Astrocyte (in vitro differentiated cells and primary cell): ENCODE measurements around the gene SIRPB1. TPM values are rescaled to one million over a fixed set of nuclear protein-coding genes. Genes with fewer than 3 reads are reported as not detected.
"Not testable (repeated sequence)": the region's sequence is repeated elsewhere in the genome, so short reads cannot be mapped to it uniquely, and the experiment has no call there.

Experiments used
- DNase-seq: peaks from one replicate; pipeline ENCODE4 v3.0.0-alpha.2; 2010; ENCODE audit warnings: low read depth
- FAIRE-seq: peaks from 2 replicates; lab custom pipeline; 2011; peaks lifted over from hg19 to GRCh38; lab: Jason Lieb, UNC
- H2AFZ ChIP-seq: 2 replicates; pipeline ENCODE4 v1.6.0; 2012; ENCODE audit warnings: low read depth, low read length, inconsistent platforms
- H3K27ac ChIP-seq: 2 replicates; pipeline ENCODE4 v1.5.1; 2011; ENCODE audit warnings: low read depth, low read length, inconsistent platforms
- H3K27me3 ChIP-seq: 2 replicates; pipeline ENCODE4 v1.6.0; 2011; ENCODE audit warnings: low read length, inconsistent platforms; ENCODE audit not compliant: insufficient read depth
- H3K36me3 ChIP-seq: 2 replicates; pipeline ENCODE4 v1.5.1; 2011; ENCODE audit warnings: low read length, inconsistent platforms; ENCODE audit not compliant: insufficient read depth
- H3K4me1 ChIP-seq: 2 replicates; pipeline ENCODE4 v1.5.1; 2011; ENCODE audit warnings: low read length, inconsistent platforms; ENCODE audit not compliant: insufficient read depth
- H3K4me2 ChIP-seq: 2 replicates; pipeline ENCODE4 v1.6.0; 2012; ENCODE audit warnings: low read length, inconsistent platforms
- H3K4me3 ChIP-seq: 2 replicates; pipeline ENCODE4 v1.5.1; 2011; ENCODE audit warnings: low read depth, mild to moderate bottlenecking, low read length, inconsistent platforms; ENCODE audit not compliant: insufficient read depth
- H3K79me2 ChIP-seq: 2 replicates; pipeline ENCODE4 v1.6.0; 2012; ENCODE audit warnings: mild to moderate bottlenecking, low read length, inconsistent platforms; ENCODE audit not compliant: insufficient read depth
- H3K9ac ChIP-seq: 2 replicates; pipeline ENCODE4 v1.6.0; 2012; ENCODE audit warnings: mild to moderate bottlenecking, low read length, inconsistent platforms
- H3K9me3 ChIP-seq: 2 replicates; pipeline ENCODE4 v1.5.1; 2012; ENCODE audit warnings: low read depth, mild to moderate bottlenecking, low read length, inconsistent platforms; ENCODE audit not compliant: insufficient read depth
- H4K20me1 ChIP-seq: 2 replicates; pipeline ENCODE4 v1.6.0; 2012; ENCODE audit warnings: low read length, inconsistent platforms; ENCODE audit not compliant: insufficient read depth
- H3K27ac Mint-ChIP-seq: one replicate; pipeline ENCODE4 v1.8.0; 2021; ENCODE audit warnings: mild to moderate bottlenecking, mixed read lengths; ENCODE audit not compliant: unreplicated experiment
- H3K27me3 Mint-ChIP-seq: one replicate; pipeline ENCODE4 v1.8.0; 2021; ENCODE audit warnings: low read depth, mixed read lengths; ENCODE audit not compliant: unreplicated experiment
- H3K36me3 Mint-ChIP-seq: one replicate; pipeline ENCODE4 v1.8.0; 2021; ENCODE audit warnings: low read depth, mixed read lengths; ENCODE audit not compliant: unreplicated experiment
- H3K4me1 Mint-ChIP-seq: one replicate; pipeline ENCODE4 v1.8.0; 2021; ENCODE audit warnings: low read depth, mixed read lengths; ENCODE audit not compliant: unreplicated experiment
- H3K4me3 Mint-ChIP-seq: one replicate; pipeline ENCODE4 v1.8.0; 2021; ENCODE audit warnings: mild to moderate bottlenecking, moderate library complexity, mixed read lengths; ENCODE audit not compliant: unreplicated experiment
- H3K9me3 Mint-ChIP-seq: one replicate; pipeline ENCODE4 v1.8.0; 2021; ENCODE audit warnings: mild to moderate bottlenecking, mixed read lengths; ENCODE audit not compliant: unreplicated experiment
- EZH2 ChIP-seq: IDR thresholded peaks from 2 replicates; pipeline ENCODE4 v1.6.1; 2012; ENCODE audit warnings: mild to moderate bottlenecking, low read length, inconsistent platforms; ENCODE audit not compliant: insufficient read depth
- total RNA-seq: library from RNA; stranded (reverse); gene quantifications from 2 replicates; pipeline ENCODE4 v1.2.1, GENCODE V29; 2021
- TF ChIP-seq, protein P1 (sequence below): IDR thresholded peaks from 2 replicates; pipeline ENCODE4 v1.5.1; 2011; ENCODE audit warnings: low read depth, mild to moderate bottlenecking, inconsistent platforms, low read length, moderate library complexity; ENCODE audit not compliant: insufficient read depth

The SIRPB1 gene
- total RNA-seq, 1 donor from 2014 or later: not detected

DNA sequence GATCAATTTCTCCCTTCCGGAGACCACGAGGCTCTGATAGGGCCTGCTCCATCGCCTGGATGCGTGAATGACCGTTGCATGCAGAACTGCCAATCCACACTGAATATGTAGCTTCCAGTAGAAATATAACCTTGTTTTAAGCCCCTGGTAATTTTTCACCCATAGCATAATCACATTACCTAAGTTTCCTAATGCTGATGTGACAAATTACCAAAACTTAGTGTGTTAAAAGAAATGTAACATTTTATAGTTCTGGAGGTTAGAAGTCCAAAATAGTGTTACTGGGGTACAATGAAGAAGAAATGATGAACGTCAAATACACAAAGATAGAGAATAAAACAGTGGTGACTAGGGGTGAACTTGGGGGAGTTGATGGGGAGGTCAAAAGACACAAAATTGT is 40.3 kb downstream of the SIRPB1 start:
- Histone ChIP-seq H3K4me1 (no peaks in the 10 kb centered on the region), H3K4me2 (no peak overlapping the region), H4K20me1 (no peaks in the 10 kb centered on the region), H2AFZ (no peak overlapping the region), H3K9ac (no peak overlapping the region), H3K9me3 (no peaks in the 10 kb centered on the region), H3K27ac (no peak overlapping the region), H3K4me3 (no peak overlapping the region), H3K79me2 (no peaks in the 10 kb centered on the region), H3K36me3 (no peaks in the 10 kb centered on the region), H3K27me3 (no peaks in the 10 kb centered on the region)
- H3K4me3 Mint-ChIP-seq: no peak overlapping the region
- peaks cover 2% of the 10 kb centered on the region for H3K27me3 Mint-ChIP-seq
- TF ChIP-seq, protein P1, sequence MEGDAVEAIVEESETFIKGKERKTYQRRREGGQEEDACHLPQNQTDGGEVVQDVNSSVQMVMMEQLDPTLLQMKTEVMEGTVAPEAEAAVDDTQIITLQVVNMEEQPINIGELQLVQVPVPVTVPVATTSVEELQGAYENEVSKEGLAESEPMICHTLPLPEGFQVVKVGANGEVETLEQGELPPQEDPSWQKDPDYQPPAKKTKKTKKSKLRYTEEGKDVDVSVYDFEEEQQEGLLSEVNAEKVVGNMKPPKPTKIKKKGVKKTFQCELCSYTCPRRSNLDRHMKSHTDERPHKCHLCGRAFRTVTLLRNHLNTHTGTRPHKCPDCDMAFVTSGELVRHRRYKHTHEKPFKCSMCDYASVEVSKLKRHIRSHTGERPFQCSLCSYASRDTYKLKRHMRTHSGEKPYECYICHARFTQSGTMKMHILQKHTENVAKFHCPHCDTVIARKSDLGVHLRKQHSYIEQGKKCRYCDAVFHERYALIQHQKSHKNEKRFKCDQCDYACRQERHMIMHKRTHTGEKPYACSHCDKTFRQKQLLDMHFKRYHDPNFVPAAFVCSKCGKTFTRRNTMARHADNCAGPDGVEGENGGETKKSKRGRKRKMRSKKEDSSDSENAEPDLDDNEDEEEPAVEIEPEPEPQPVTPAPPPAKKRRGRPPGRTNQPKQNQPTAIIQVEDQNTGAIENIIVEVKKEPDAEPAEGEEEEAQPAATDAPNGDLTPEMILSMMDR: no peak
- no peak for TF ChIP-seq EZH2
- no peaks in the 10 kb centered on the region for H3K9me3 Mint-ChIP-seq
- FAIRE-seq (no peak), DNase-seq (no peak)
- no peaks in the 10 kb centered on the region for H3K36me3 Mint-ChIP-seq
- H3K27ac Mint-ChIP-seq: no peak overlapping the region
- H3K4me1 Mint-ChIP-seq: no peaks in the 10 kb centered on the region

DNA sequence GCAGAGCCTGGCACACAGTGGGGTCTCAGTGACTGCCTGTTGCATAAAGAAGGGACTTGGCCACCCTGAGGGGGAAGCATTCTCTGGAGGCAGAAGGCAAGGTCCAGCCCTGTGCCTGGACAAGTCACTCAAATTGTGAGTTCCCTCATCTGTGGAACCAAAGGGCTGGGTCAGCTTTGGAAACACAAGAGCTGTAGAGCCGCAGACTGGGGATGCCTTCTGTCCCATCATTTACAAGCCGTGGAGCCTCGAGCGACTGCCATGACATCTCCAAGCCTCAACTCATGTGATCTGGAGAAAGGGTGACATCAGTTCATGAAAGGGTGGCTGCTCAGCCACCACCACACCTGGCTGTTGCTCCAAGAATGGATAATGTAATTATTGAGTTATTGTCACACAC is 41.9 kb downstream of the SIRPB1 start:
- FAIRE-seq (no peak), DNase-seq (no peak)
- Histone ChIP-seq H3K4me1 (no peaks in the 10 kb centered on the region), H4K20me1 (no peaks in the 10 kb centered on the region), H3K4me3 (no peak overlapping the region), H3K27ac (no peak overlapping the region), H3K79me2 (no peaks in the 10 kb centered on the region), H3K27me3 (no peaks in the 10 kb centered on the region), H3K9me3 (no peaks in the 10 kb centered on the region), H3K4me2 (no peak overlapping the region), H2AFZ (no peak overlapping the region), H3K9ac (no peak overlapping the region), H3K36me3 (no peaks in the 10 kb centered on the region)
- no peak overlapping the region for H3K27ac Mint-ChIP-seq
- H3K4me1 Mint-ChIP-seq: no peaks in the 10 kb centered on the region
- H3K36me3 Mint-ChIP-seq: no peaks in the 10 kb centered on the region
- peaks cover 2% of the 10 kb centered on the region for H3K27me3 Mint-ChIP-seq
- no peak for TF ChIP-seq EZH2
- TF ChIP-seq, protein P1: no peak
- H3K4me3 Mint-ChIP-seq: no peak overlapping the region
- no peaks in the 10 kb centered on the region for H3K9me3 Mint-ChIP-seq

DNA sequence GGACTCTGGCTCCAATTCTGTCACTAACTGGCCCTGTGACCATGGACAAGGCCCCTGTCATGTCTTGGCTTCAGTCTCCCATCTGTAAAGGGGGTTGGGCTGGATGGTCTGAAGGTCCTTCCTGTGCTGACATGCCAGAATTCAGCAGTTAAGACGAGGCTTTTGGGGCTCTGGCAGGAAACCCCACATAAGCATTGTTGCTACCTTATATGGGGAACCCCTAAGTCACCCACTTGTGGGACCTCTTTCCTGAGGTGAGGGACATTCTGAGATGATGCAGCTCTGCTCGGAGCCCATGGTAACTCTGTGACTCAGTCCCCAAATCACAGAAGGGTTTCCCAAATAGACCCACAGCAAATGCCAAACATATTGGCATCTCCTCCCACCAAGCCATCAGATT is 42.5 kb downstream of the SIRPB1 start:
- H3K36me3 Mint-ChIP-seq: not testable (repeated sequence)

More for the DNA sequence above, 42.5 kb downstream of the SIRPB1 start:
- not testable (repeated sequence) for H3K36me3 ChIP-seq, H3K4me3 ChIP-seq, H3K4me1 Mint-ChIP-seq, H2AFZ ChIP-seq, H3K9me3 ChIP-seq, H3K4me1 ChIP-seq, H3K4me2 ChIP-seq, H3K27me3 ChIP-seq, H4K20me1 ChIP-seq, H3K4me3 Mint-ChIP-seq, H3K27ac Mint-ChIP-seq, H3K9ac ChIP-seq, H3K9me3 Mint-ChIP-seq, H3K27me3 Mint-ChIP-seq, FAIRE-seq, H3K79me2 ChIP-seq, DNase-seq, H3K27ac ChIP-seq
